GM12878 (cell line): ENCODE data around the gene FCGBP. TPM values are rescaled to one million over a fixed set of nuclear protein-coding genes. Genes with fewer than 3 reads are reported as not detected.

Experiments used
- ATAC-seq: fragments of 200-7000 bp; cut with Tn5 transposase; 3 replicates; pipeline ENCODE4 v1.9.1; 2020; ENCODE audit warnings: mild to moderate bottlenecking, moderate library complexity
- BruUV-seq: library from RNA; stranded (reverse); fragments of 400-500 nt; replicated peaks from 2 replicates; lab custom pipeline; 2021; lab: Mats Ljungman, UMichigan
- CTCF ChIA-PET: fragments of 300-600 bp; sonication (Branson Sonifier 250); formaldehyde crosslinking; extraction: SDS; loops from one replicate; lab custom pipeline; 2021; ENCODE audit warnings: inconsistent platforms; lab: Yijun Ruan, JAX
- POLR2A ChIA-PET: fragments of 350-600 bp; formaldehyde crosslinking; extraction: SDS; loops from one replicate; lab custom pipeline; 2021; ENCODE audit warnings: inconsistent platforms; lab: Charles Lee
- RAD21 ChIA-PET: fragments of 300-600 bp; sonication (Branson Sonifier 250); formaldehyde crosslinking; loops from one replicate; lab custom pipeline; 2023; ENCODE audit warnings: antibody characterized with exemption; ENCODE audit not compliant: unreplicated experiment; lab: Charles Lee
- SMC1A ChIA-PET: fragments of 300-600 bp; sonication (Branson Sonifier 250); formaldehyde crosslinking; loops from one replicate; lab custom pipeline; 2023; ENCODE audit not compliant: unreplicated experiment, uncharacterized antibody; lab: Charles Lee
- DNase-seq: peaks from one replicate; pipeline ENCODE4 v3.0.0-alpha.2; 2011; ENCODE audit warnings: low read depth, low spot score
- FAIRE-seq: peaks from 3 replicates; lab custom pipeline; 2011; peaks lifted over from hg19 to GRCh38; lab: Jason Lieb, UNC
- H2AFZ ChIP-seq: 2 replicates; pipeline ENCODE4 v1.6.0; 2011; ENCODE audit warnings: low read depth, low read length, control low read depth; ENCODE audit not compliant: control insufficient read depth
- H3K27ac ChIP-seq: 2 replicates; pipeline ENCODE4 v1.5.1; 2011; ENCODE audit warnings: control low read depth; ENCODE audit not compliant: control insufficient read depth, insufficient read depth
- H3K27me3 ChIP-seq, 2 experiments: replicated peaks in 1 of 2; 2 replicates each; pipeline versions ENCODE4 v1.6.0 to v1.6.1; 2011; ENCODE audit warnings: low read length in 1 of 2; ENCODE audit not compliant: control insufficient read depth in 2 of 2, insufficient read depth in 2 of 2
- H3K36me3 ChIP-seq, 2 experiments: 2 replicates each; pipeline ENCODE4 v1.5.1; 2011; ENCODE audit warnings: low read length in 1 of 2; ENCODE audit not compliant: control insufficient read depth in 2 of 2, insufficient read depth in 2 of 2
- H3K4me1 ChIP-seq: 2 replicates; pipeline ENCODE4 v1.6.1; 2011; ENCODE audit warnings: mild to moderate bottlenecking, low read length, moderate library complexity, mixed read lengths; ENCODE audit not compliant: control insufficient read depth, insufficient read depth
- H3K4me2 ChIP-seq: 2 replicates; pipeline ENCODE4 v1.6.0; 2011; ENCODE audit warnings: control low read depth; ENCODE audit not compliant: control insufficient read depth, insufficient read depth
- H3K4me3 ChIP-seq: fragments of 200-600 bp; sonication (generic); 2 replicates; pipeline ENCODE4 v1.5.1; 2016
- H3K79me2 ChIP-seq: 2 replicates; pipeline ENCODE4 v1.6.0; 2011; ENCODE audit warnings: low read length; ENCODE audit not compliant: control insufficient read depth, insufficient read depth
- H3K9ac ChIP-seq: 2 replicates; pipeline ENCODE4 v1.8.0; 2011; ENCODE audit warnings: low read length, control low read depth, mixed read lengths; ENCODE audit not compliant: control insufficient read depth, insufficient read depth
- H3K9me3 ChIP-seq: replicated peaks from 3 replicates; pipeline ENCODE4 v1.5.1; 2011; ENCODE audit warnings: mild to moderate bottlenecking, low read length; ENCODE audit not compliant: control insufficient read depth, insufficient read depth
- H4K20me1 ChIP-seq: 2 replicates; pipeline ENCODE4 v1.6.0; 2011; ENCODE audit not compliant: control insufficient read depth, insufficient read depth
- IRF5 ChIP-seq: fragments of 450-650 bp; IDR thresholded peaks from 2 replicates; pipeline ENCODE4 v1.6.1; 2017; ENCODE audit warnings: borderline replicate concordance
- RBBP5 ChIP-seq: fragments of 200-600 bp; sonication (generic); conservative IDR thresholded peaks from 2 replicates; pipeline ENCODE4 v1.6.1; 2016
- TAF1 ChIP-seq: IDR thresholded peaks from 2 replicates; pipeline ENCODE4 v1.6.1; 2011; ENCODE audit warnings: mild to moderate bottlenecking, low read depth, low read length, borderline replicate concordance
- ZBTB33 ChIP-seq: fragments of 450-650 bp; IDR thresholded peaks from 2 replicates; pipeline ENCODE4 v1.6.1; 2017; ENCODE audit warnings: mild to moderate bottlenecking
- ZNF384 ChIP-seq: IDR thresholded peaks from 2 replicates; pipeline ENCODE4 v1.6.1; 2012; ENCODE audit warnings: low read depth, mild to moderate bottlenecking, low read length, improper control_type of control experiment, borderline replicate concordance
- WGBS: methylation state at CpG from one replicate; pipeline ENCODE4 v1.1.6; 2016; ENCODE audit warnings: low lambda C conversion rate; ENCODE audit not compliant: insufficient replicate concordance, insufficient coverage; ENCODE audit errors: missing lambda C conversion rate; 5-methylcytosine and 5-hydroxymethylcytosine counted together
- in situ Hi-C: fragments of 300-500 bp; cut with MboI; formaldehyde crosslinking; loops from 9 replicates; pipeline ENCODE4 v1.14.3; 2018; ENCODE audit warnings: mixed read lengths
- intact Hi-C: fragments of 100-400 bp; cut with micrococcal nuclease; formaldehyde crosslinking; loops from one replicate; pipeline ENCODE4 v1.14.2; 2022; ENCODE audit not compliant: unreplicated experiment
- polyA plus RNA-seq, 11 experiments: library from polyadenylated mRNA; depleted of rRNA in 4 of 11; unstranded in 6 of 11; stranded (reverse) in 5 of 11; fragments of >200 nt; fragmentation: Nextera tagmentation in 4 of 11; fragmentation: Illumina TruSeq in 1 of 11; extraction: Ambion mirVana in 4 of 11; extraction: Trizol in 1 of 11; gene quantifications; 1 replicate in 1 of 11; 2 replicates in 10 of 11; pipeline versions ENCODE4 v1.2.1 to v1.2.3, GENCODE V29; 2011 to 2016; ENCODE audit warnings: inconsistent platforms in 2 of 11, missing spikeins in 2 of 11, low read depth in 1 of 11
- total RNA-seq, 4 experiments: library from RNA; depleted of rRNA in 3 of 4; stranded (reverse); fragments of >200 nt in 3 of 4; fragmentation: Illumina TruSeq in 1 of 4; extraction: Trizol in 1 of 4; gene quantifications; 2 replicates each; pipeline versions ENCODE4 v1.2.1 to v1.2.3, GENCODE V29; 2013 to 2021

FCGBP gene
- total and polyA plus RNA-seq, 10 of the 15 experiments (the other 5 are each of a cell fraction or from before 2014, with no cell fraction given), result 0.02 to 3.2 (median 0.37) TPM; not detected in 2

GRCh38 chr19:39915848-39916215 lies 18.6 kb downstream of the FCGBP start:
- Histone ChIP-seq H3K27me3 (no peaks in the 10 kb centered on the region), H3K4me3 (no peak overlapping the region), H3K27ac (no peak overlapping the region), H3K9ac (no peak overlapping the region), H2AFZ (no peak overlapping the region), H3K4me1 (no peaks in the 10 kb centered on the region), H3K9me3 (no peaks in the 10 kb centered on the region; the same call in 2 of the 3 replicates), H3K4me2 (no peak overlapping the region), H3K36me3 (no peaks in the 10 kb centered on the region), H3K79me2 (no peaks in the 10 kb centered on the region), H4K20me1 (no peaks in the 10 kb centered on the region)
- BruUV-seq, result no TSS peak
- TF ChIP-seq RBBP5 (no peak), ZNF384 (no peak), IRF5 (no peak), TAF1 (no peak), ZBTB33 (no peak)
- no peak for ATAC-seq
- intact Hi-C loops (no loop called here), in situ Hi-C loops (no loop called here)
- ChIA-PET SMC1A (no interaction called here), CTCF (interaction anchor here (0.5 to 4.2 kb wide), 2 partner anchors 54 to 274 kb away, joined by 3 to 23 read pairs; partner anchors contain the start of gene PSMC4), POLR2A (interaction anchor here (0.6 kb wide), 1 partner anchor 9 kb away, joined by 3 read pairs; no protein-coding TSS in a partner anchor), RAD21 (no interaction called here)
- 83% methylated on average over 17 of the region's 17 CpGs for WGBS
- FAIRE-seq, result no peak
- DNase-seq, result no peak
